Measurements from ENCODE around the gene DNAH10. TPM values are rescaled to one million over a fixed set of nuclear protein-coding genes. Genes with fewer than 3 reads are reported as not detected.

Gene DNAH10
- total and polyA plus RNA-seq, 2 experiments from 2014 or later, result 0.11 to 0.44 TPM

DNA sequence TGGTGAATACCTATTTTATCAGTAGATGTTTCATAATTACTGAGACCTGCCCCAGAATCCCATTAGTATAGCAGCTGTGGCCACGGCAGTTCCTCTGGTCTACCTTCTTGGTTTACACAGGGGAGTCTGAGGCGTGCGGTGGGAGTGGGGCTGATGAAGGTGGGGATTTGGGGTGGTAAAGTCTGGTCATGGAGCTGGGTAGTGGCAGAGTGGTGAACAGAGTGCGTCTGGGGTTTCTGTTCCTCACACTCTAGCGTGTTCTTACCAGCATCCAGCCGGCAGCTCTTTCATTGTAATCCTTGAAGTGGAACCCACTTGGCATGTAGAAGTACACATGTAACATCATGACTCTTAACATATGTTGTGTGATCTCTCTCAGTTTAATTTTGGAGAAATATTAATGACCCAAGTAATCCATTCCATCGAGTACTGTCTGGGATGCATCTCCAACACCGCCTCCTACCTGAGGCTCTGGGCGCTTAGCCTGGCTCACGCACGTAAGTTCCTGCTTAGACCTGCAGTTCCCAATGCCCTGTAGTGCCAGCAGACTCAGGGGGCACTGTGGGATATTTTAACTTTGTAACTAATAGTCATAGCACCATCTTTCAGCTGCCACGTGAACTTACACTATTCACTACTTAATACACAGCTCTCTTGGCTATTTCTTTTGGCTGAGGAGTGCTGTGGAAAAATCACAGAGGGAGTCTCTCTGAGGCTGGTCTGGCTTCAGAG is 7.9 kb upstream of the DNAH10 start:
- H4K20me1 ChIP-seq (ENCODE audit: insufficient read depth), result no peaks in the 10 kb centered on the region
- no peaks in the 10 kb centered on the region for H3K79me2 ChIP-seq (ENCODE audit: insufficient read depth)
- no peak overlapping the region for H3K9ac ChIP-seq
- H3F3A ChIP-seq (ENCODE audit: insufficient read depth), result no peaks in the 10 kb centered on the region
- no peak overlapping the region for H3K4me3 ChIP-seq
- in situ Hi-C loops (cut with MboI), result no loop called here
- H3K9me2 ChIP-seq (ENCODE audit: insufficient read depth), result no peaks in the 10 kb centered on the region
- peaks cover 19% of the 10 kb centered on the region; the same call in 1 of the 2 replicates for H3K36me3 ChIP-seq (ENCODE audit: low read depth)
- H3K4me1 ChIP-seq (ENCODE audit: insufficient read depth), result 0 out of 2 replicates have a peak, but pooled peaks cover 3% of the 10 kb centered on the region
- WGBS, 2 experiments (ENCODE audit: low coverage in 1 of 2, low lambda C conversion rate in 2 of 2, missing lambda C conversion rate in 2 of 2), result 95% methylated on average over 12 of the region's 12 CpGs
- no peak overlapping the region for H3K4me2 ChIP-seq (ENCODE audit: unreplicated experiment)
- H3K27me3 ChIP-seq (replicated peaks; ENCODE audit: insufficient read depth), result no peaks in the 10 kb centered on the region
- H3K27ac ChIP-seq, result no peak overlapping the region
- no peak for TF ChIP-seq EZH2phosphoT487 (IDR thresholded peaks at IDR 0.05; ENCODE audit: insufficient read depth, low read depth)
- H3K9me3 ChIP-seq (ENCODE audit: low read depth), result no peaks in the 10 kb centered on the region
- H2AFZ ChIP-seq, result no peak overlapping the region
- DNase-seq, result no peak

- Histone ChIP-seq H3K9me3 (ENCODE audit: low read depth) (no peaks in the 10 kb centered on the region), H3K4me1 (ENCODE audit: insufficient read depth) (0 out of 2 replicates have a peak, but pooled peaks cover 3% of the 10 kb centered on the region), H4K20me1 (ENCODE audit: insufficient read depth) (no peaks in the 10 kb centered on the region), H3K4me3 (no peak overlapping the region), H3F3A (ENCODE audit: insufficient read depth) (no peaks in the 10 kb centered on the region), H2AFZ (no peak overlapping the region), H3K4me2 (ENCODE audit: unreplicated experiment) (no peak overlapping the region), H3K9ac (no peak overlapping the region), H3K36me3 (ENCODE audit: low read depth) (peaks cover 14% of the 10 kb centered on the region; the same call in 1 of the 2 replicates), H3K27me3 (replicated peaks; ENCODE audit: insufficient read depth) (no peaks in the 10 kb centered on the region), H3K9me2 (ENCODE audit: insufficient read depth) (no peaks in the 10 kb centered on the region), H3K27ac (no peak overlapping the region), H3K79me2 (ENCODE audit: insufficient read depth) (no peaks in the 10 kb centered on the region)
- in situ Hi-C loops (cut with MboI), result no loop called here
- WGBS, 2 experiments (ENCODE audit: low coverage in 1 of 2, low lambda C conversion rate in 2 of 2, missing lambda C conversion rate in 2 of 2), result 79 to 85% methylated on average over 6 of the region's 6 CpGs
- no peak for TF ChIP-seq EZH2phosphoT487 (IDR thresholded peaks at IDR 0.05; ENCODE audit: insufficient read depth, low read depth)
- no peak for TF ChIP-seq EZH2 (IDR thresholded peaks at IDR 0.05; ENCODE audit: insufficient read depth, poor library complexity, severe bottlenecking)
- peak; percentile 41 for DNase-seq
Measured at GRCh38 chr12:123757561-123757960, 4.5 kb upstream of the DNAH10 start.

DNA sequence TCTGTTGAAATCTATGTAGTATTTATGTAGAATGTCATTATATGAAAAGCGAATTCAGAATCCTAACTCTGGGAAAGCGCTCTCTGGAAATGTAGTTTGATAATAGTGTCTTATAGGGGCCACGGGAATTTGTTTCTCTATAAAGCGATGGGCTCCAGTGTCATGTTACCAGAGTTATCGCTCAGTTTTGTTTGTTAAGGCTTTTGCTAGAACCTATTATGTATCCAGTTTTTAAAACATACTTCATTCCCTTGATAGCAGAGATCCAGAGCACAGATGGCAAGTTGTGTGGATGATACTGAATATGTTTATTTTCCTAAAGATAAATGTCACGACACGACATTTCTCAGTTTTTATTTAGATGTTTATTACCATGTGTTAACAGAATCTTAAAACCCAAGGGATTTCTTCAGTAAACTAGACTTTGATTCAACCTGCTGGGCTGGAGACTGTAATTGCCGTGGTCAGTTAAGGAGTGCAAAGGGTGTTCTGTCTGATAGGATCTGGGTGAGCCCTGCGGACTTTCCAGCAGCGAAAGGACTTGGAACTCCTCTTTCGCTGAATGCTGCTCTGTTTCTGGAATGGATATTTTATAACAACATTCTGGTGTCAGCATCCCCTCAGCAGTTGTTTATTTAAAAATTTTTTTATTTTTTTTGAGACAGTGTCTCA is 1.7 kb upstream of the DNAH10 start:
- no peaks in the 10 kb centered on the region for H3K9me3 ChIP-seq (ENCODE audit: low read depth)
- no peak overlapping the region for H3K4me2 ChIP-seq (ENCODE audit: unreplicated experiment)
- no peak overlapping the region for H3K9ac ChIP-seq
- DNase-seq, result no peak
- H3F3A ChIP-seq (ENCODE audit: insufficient read depth), result no peaks in the 10 kb centered on the region
- H2AFZ ChIP-seq, result no peak overlapping the region
- no peak for TF ChIP-seq EZH2phosphoT487 (IDR thresholded peaks at IDR 0.05; ENCODE audit: insufficient read depth, low read depth)
- no peak for TF ChIP-seq EZH2 (IDR thresholded peaks at IDR 0.05; ENCODE audit: insufficient read depth, poor library complexity, severe bottlenecking)
- no peak overlapping the region for H3K27ac ChIP-seq
- H3K27me3 ChIP-seq (replicated peaks; ENCODE audit: insufficient read depth), result no peaks in the 10 kb centered on the region
- no peaks in the 10 kb centered on the region for H3K79me2 ChIP-seq (ENCODE audit: insufficient read depth)
- H3K36me3 ChIP-seq (ENCODE audit: low read depth), result peaks cover 6% of the 10 kb centered on the region; the same call in 1 of the 2 replicates
- H4K20me1 ChIP-seq (ENCODE audit: insufficient read depth), result no peaks in the 10 kb centered on the region
- no peaks in the 10 kb centered on the region for H3K9me2 ChIP-seq (ENCODE audit: insufficient read depth)
- in situ Hi-C loops (cut with MboI), result no loop called here
- H3K4me3 ChIP-seq, result no peak overlapping the region
- 0 out of 2 replicates have a peak, but pooled peaks cover 3% of the 10 kb centered on the region for H3K4me1 ChIP-seq (ENCODE audit: insufficient read depth)
- WGBS, 2 experiments (ENCODE audit: low coverage in 1 of 2, low lambda C conversion rate in 2 of 2, missing lambda C conversion rate in 2 of 2), result 97% methylated on average over 11 of the region's 11 CpGs

DNA sequence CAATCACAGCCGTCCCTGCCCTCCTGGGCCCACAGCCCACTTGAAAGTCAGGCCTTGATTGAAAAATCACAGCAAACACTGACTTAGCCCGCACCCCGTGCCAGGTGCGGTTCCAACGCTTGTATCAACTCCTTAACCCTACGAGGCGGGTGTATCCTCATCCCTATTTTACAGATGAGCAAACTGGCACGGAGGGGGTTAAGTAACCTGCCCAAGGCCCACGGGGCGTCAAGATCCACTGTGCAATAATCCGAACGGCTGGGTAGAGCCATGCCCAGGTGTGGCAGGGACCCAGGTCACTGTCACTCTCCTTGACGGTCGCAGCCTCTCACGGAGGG is 583 bp downstream of the DNAH10 start:
- TF ChIP-seq EZH2 (IDR thresholded peaks at IDR 0.05; ENCODE audit: insufficient read depth, poor library complexity, severe bottlenecking) (no peak), EZH2phosphoT487 (IDR thresholded peaks at IDR 0.05; ENCODE audit: insufficient read depth, low read depth) (no peak)
- peak overlapping the region; percentile 61 for H3K4me3 ChIP-seq
- peaks cover 6% of the 10 kb centered on the region; the same call in 1 of the 2 replicates for H3K36me3 ChIP-seq (ENCODE audit: low read depth)
- peak overlapping the region; percentile 61 for H3K4me2 ChIP-seq (ENCODE audit: unreplicated experiment)
- H4K20me1 ChIP-seq (ENCODE audit: insufficient read depth), result no peaks in the 10 kb centered on the region
- no peaks in the 10 kb centered on the region for H3F3A ChIP-seq (ENCODE audit: insufficient read depth)
- in situ Hi-C loops (cut with MboI), result no loop called here
- H3K4me1 ChIP-seq (ENCODE audit: insufficient read depth), result no peaks in the 10 kb centered on the region
- WGBS, 2 experiments (ENCODE audit: low coverage in 1 of 2, low lambda C conversion rate in 2 of 2, missing lambda C conversion rate in 2 of 2), result 28 to 31% methylated on average over 15 of the region's 15 CpGs
- peak overlapping the region; percentile 68; the same call in 1 of the 2 replicates for H2AFZ ChIP-seq
- H3K79me2 ChIP-seq (ENCODE audit: insufficient read depth), result no peaks in the 10 kb centered on the region
- H3K27me3 ChIP-seq (replicated peaks; ENCODE audit: insufficient read depth), result no peaks in the 10 kb centered on the region
- no peak for DNase-seq
- no peaks in the 10 kb centered on the region for H3K9me2 ChIP-seq (ENCODE audit: insufficient read depth)
- no peak overlapping the region for H3K9ac ChIP-seq
- no peak overlapping the region for H3K27ac ChIP-seq
- H3K9me3 ChIP-seq (ENCODE audit: low read depth), result no peaks in the 10 kb centered on the region
